GM12891 (cell line): ENCODE measurements around the gene HID1.

ENCODE experiments used
- PAX5 ChIP-seq: IDR thresholded peaks from 2 replicates; pipeline ENCODE4 v1.6.1; 2011; ENCODE audit warnings: low read length, moderate library complexity, mild to moderate bottlenecking; ENCODE audit not compliant: insufficient read depth, severe bottlenecking
- POLR2A ChIP-seq: IDR thresholded peaks from 2 replicates; pipeline ENCODE4 v1.6.1; 2011; ENCODE audit warnings: low read depth, low read length, control low read depth
- POLR2AphosphoS5 ChIP-seq: IDR thresholded peaks from 2 replicates; pipeline ENCODE4 v1.6.1; 2011; ENCODE audit warnings: low read depth, low read length, control low read depth
- POU2F2 ChIP-seq: IDR thresholded peaks from 2 replicates; pipeline ENCODE4 v1.6.1; 2011; ENCODE audit warnings: low read depth, mild to moderate bottlenecking, control low read depth, low read length, moderate library complexity
- SPI1 ChIP-seq: IDR thresholded peaks from 2 replicates; pipeline ENCODE4 v1.6.1; 2011; ENCODE audit warnings: low read depth, low read length, control low read depth
- TAF1 ChIP-seq: IDR thresholded peaks from 2 replicates; pipeline ENCODE4 v1.6.1; 2011; ENCODE audit warnings: low read depth, low read length, control low read depth

- TF ChIP-seq POLR2A = no peak
- TF ChIP-seq POLR2AphosphoS5 = no peak
- no peak for TF ChIP-seq TAF1
- TF ChIP-seq SPI1 = no peak
- no peak for TF ChIP-seq PAX5
- no peak for TF ChIP-seq POU2F2
Observed at GRCh38 chr17:75004371-75004770, 31.8 kb upstream of the HID1 start.
